Smooth muscle cell (in vitro differentiated cells): ENCODE data around the gene RTN4. TPM values are rescaled to one million over a fixed set of nuclear protein-coding genes. Genes with fewer than 3 reads are reported as not detected.

Experiments used
- DNase-seq: peaks from one replicate; lab custom pipeline; 2025; ENCODE audit not compliant: unreplicated experiment; lab: John Stamatoyannopoulos, UW
- H2AFZ ChIP-seq: fragments of 200-600 bp; sonication (generic); 2 replicates; pipeline ENCODE4 v1.6.0; 2016; ENCODE audit warnings: antibody characterized with exemption, low read depth, mild to moderate bottlenecking
- H3F3A ChIP-seq: fragments of 200-600 bp; sonication (generic); 2 replicates; pipeline ENCODE4 v1.6.0; 2017; ENCODE audit warnings: antibody characterized with exemption, low read depth
- H3K27ac ChIP-seq: fragments of 200-600 bp; sonication (generic); 2 replicates; pipeline ENCODE4 v1.5.1; 2016; ENCODE audit warnings: low read depth, mild to moderate bottlenecking
- H3K27me3 ChIP-seq: fragments of 200-600 bp; sonication (generic); 2 replicates; pipeline ENCODE4 v1.6.1; 2016; ENCODE audit warnings: low read depth, mild to moderate bottlenecking
- H3K36me3 ChIP-seq: fragments of 200-600 bp; sonication (generic); 2 replicates; pipeline ENCODE4 v1.5.1; 2016; ENCODE audit warnings: low read depth
- H3K4me1 ChIP-seq: fragments of 200-600 bp; sonication (generic); 2 replicates; pipeline ENCODE4 v1.5.1; 2016; ENCODE audit warnings: low read depth
- H3K4me2 ChIP-seq: fragments of 200-600 bp; sonication (generic); 2 replicates; pipeline ENCODE4 v1.6.0; 2016; ENCODE audit warnings: mild to moderate bottlenecking
- H3K4me3 ChIP-seq: fragments of 200-600 bp; sonication (generic); 2 replicates; pipeline ENCODE4 v1.5.1; 2016; ENCODE audit warnings: mild to moderate bottlenecking
- H3K79me2 ChIP-seq: fragments of 200-600 bp; sonication (generic); 2 replicates; pipeline ENCODE4 v1.6.0; 2016; ENCODE audit warnings: low read depth, mild to moderate bottlenecking
- H3K9ac ChIP-seq: fragments of 200-600 bp; sonication (generic); 2 replicates; pipeline ENCODE4 v1.6.0; 2016; ENCODE audit warnings: low read depth
- H3K9me3 ChIP-seq: fragments of 200-600 bp; sonication (generic); replicated peaks from 2 replicates; pipeline ENCODE4 v1.5.1; 2016; ENCODE audit warnings: low read depth
- H4K20me1 ChIP-seq: fragments of 200-600 bp; sonication (generic); 2 replicates; pipeline ENCODE4 v1.6.0; 2016; ENCODE audit warnings: low read depth
- WGBS: methylation state at CpG from one replicate; pipeline ENCODE4 v1.1.7; 2016; ENCODE audit warnings: low lambda C conversion rate; 5-methylcytosine and 5-hydroxymethylcytosine counted together
- polyA plus RNA-seq: library from polyadenylated mRNA; unstranded; fragments of >200 nt; fragmentation: Nextera tagmentation; extraction: Ambion mirVana; gene quantifications from 2 replicates; pipeline ENCODE4 v1.2.1, GENCODE V29; 2016
- total RNA-seq: library from RNA; depleted of rRNA; stranded (reverse); fragments of >200 nt; gene quantifications from 2 replicates; pipeline ENCODE4 v1.2.3, GENCODE V29; 2014
- TF ChIP-seq, protein P1 (sequence below): fragments of 200-600 bp; sonication (generic); IDR thresholded peaks from 2 replicates; pipeline ENCODE4 v1.5.1; 2017; ENCODE audit warnings: borderline replicate concordance, mild to moderate bottlenecking, antibody characterized with exemption; ENCODE audit not compliant: insufficient read depth, poor library complexity, severe bottlenecking

Gene RTN4
- total and polyA plus RNA-seq, 2 experiments from 2014 or later: 295 to 335 TPM

- H3K4me2 ChIP-seq: no peak overlapping the region
- H4K20me1 ChIP-seq: no peaks in the 10 kb centered on the region
- H3K27ac ChIP-seq: no peak overlapping the region
- TF ChIP-seq, protein P1, sequence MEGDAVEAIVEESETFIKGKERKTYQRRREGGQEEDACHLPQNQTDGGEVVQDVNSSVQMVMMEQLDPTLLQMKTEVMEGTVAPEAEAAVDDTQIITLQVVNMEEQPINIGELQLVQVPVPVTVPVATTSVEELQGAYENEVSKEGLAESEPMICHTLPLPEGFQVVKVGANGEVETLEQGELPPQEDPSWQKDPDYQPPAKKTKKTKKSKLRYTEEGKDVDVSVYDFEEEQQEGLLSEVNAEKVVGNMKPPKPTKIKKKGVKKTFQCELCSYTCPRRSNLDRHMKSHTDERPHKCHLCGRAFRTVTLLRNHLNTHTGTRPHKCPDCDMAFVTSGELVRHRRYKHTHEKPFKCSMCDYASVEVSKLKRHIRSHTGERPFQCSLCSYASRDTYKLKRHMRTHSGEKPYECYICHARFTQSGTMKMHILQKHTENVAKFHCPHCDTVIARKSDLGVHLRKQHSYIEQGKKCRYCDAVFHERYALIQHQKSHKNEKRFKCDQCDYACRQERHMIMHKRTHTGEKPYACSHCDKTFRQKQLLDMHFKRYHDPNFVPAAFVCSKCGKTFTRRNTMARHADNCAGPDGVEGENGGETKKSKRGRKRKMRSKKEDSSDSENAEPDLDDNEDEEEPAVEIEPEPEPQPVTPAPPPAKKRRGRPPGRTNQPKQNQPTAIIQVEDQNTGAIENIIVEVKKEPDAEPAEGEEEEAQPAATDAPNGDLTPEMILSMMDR: no peak
- no peak for DNase-seq
- H2AFZ ChIP-seq: no peak overlapping the region
- no peak overlapping the region for H3K4me3 ChIP-seq
- H3F3A ChIP-seq: no peaks in the 10 kb centered on the region
- no peak overlapping the region for H3K9ac ChIP-seq
- no peaks in the 10 kb centered on the region for H3K4me1 ChIP-seq
- H3K9me3 ChIP-seq: no peaks in the 10 kb centered on the region
- 88% methylated on average over 1 of the region's 1 CpG for WGBS
- H3K36me3 ChIP-seq: no peaks in the 10 kb centered on the region
- H3K79me2 ChIP-seq: no peaks in the 10 kb centered on the region
- no peaks in the 10 kb centered on the region for H3K27me3 ChIP-seq
Measured at GRCh38 chr2:55062754-55063153, 12.5 kb upstream of the RTN4 start.

- Histone ChIP-seq H3K4me3 (no peak overlapping the region), H3K4me2 (no peak overlapping the region), H3K27me3 (no peaks in the 10 kb centered on the region), H3K9ac (no peak overlapping the region), H3K36me3 (no peaks in the 10 kb centered on the region), H3K27ac (no peak overlapping the region), H3F3A (no peaks in the 10 kb centered on the region), H3K79me2 (no peaks in the 10 kb centered on the region), H2AFZ (no peak overlapping the region), H3K9me3 (no peaks in the 10 kb centered on the region), H3K4me1 (no peaks in the 10 kb centered on the region), H4K20me1 (no peaks in the 10 kb centered on the region)
- TF ChIP-seq, protein P1: no peak
- no peak for DNase-seq
- WGBS: 93% methylated on average over 25 of the region's 25 CpGs
Measured at GRCh38 chr2:55061523-55062344, 11.5 kb upstream of the RTN4 start.

DNA sequence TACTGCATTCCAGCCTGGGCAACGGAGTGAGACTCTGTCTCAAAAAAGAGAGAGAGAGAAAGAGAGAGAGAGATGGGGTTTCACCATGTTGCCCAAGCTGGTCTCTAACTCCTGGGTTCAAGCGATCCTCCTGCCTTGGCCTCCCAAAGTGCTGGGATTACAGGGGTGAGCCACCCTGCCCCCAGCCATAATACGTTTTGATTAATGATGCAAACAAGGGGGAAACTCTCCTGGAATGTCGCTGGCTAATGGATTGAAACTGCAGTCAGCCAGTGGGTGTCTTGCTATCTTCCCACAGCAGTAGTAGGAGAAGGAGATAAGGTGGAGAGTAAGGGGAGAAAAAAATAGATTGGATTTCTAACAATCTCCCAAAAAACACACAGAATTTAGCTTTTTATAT is 9.5 kb upstream of the RTN4 start:
- no peaks in the 10 kb centered on the region for H3K27me3 ChIP-seq
- H3K9me3 ChIP-seq: no peaks in the 10 kb centered on the region
- 67% methylated on average over 4 of the region's 4 CpGs for WGBS
- no peaks in the 10 kb centered on the region for H4K20me1 ChIP-seq
- H3K9ac ChIP-seq: no peak overlapping the region
- no peak for DNase-seq
- no peaks in the 10 kb centered on the region for H3K79me2 ChIP-seq
- no peaks in the 10 kb centered on the region for H3F3A ChIP-seq
- H3K4me3 ChIP-seq: no peak overlapping the region
- TF ChIP-seq, protein P1: no peak
- H3K27ac ChIP-seq: no peak overlapping the region
- no peaks in the 10 kb centered on the region for H3K4me1 ChIP-seq
- H3K36me3 ChIP-seq: no peaks in the 10 kb centered on the region
- H3K4me2 ChIP-seq: no peak overlapping the region
- H2AFZ ChIP-seq: no peak overlapping the region

- Histone ChIP-seq H3K9me3 (no peaks in the 10 kb centered on the region), H4K20me1 (no peaks in the 10 kb centered on the region), H3K27me3 (no peaks in the 10 kb centered on the region), H3K9ac (no peak overlapping the region), H3K79me2 (peaks cover 12% of the 10 kb centered on the region), H3K4me1 (no peaks in the 10 kb centered on the region), H3K36me3 (no peaks in the 10 kb centered on the region), H2AFZ (no peak overlapping the region), H3K27ac (no peak overlapping the region), H3F3A (no peaks in the 10 kb centered on the region), H3K4me3 (no peak overlapping the region), H3K4me2 (no peak overlapping the region)
- TF ChIP-seq, protein P1: no peak
- DNase-seq: no peak
- WGBS: 84% methylated on average over 3 of the region's 3 CpGs
Measured at GRCh38 chr2:55057474-55057873, 7.2 kb upstream of the RTN4 start.
